Measurements from ENCODE around the gene OCA2. TPM values are rescaled to one million over a fixed set of nuclear protein-coding genes. Genes with fewer than 3 reads are reported as not detected.

Gene OCA2
- total and polyA plus RNA-seq, 2 of the 13 experiments (the other 11 are each of a cell fraction or from before 2014, with no cell fraction given), result 0.02 to 0.05 TPM

GRCh38 chr15:28098766-28099554 is at the start of gene OCA2 (continued):
- TF ChIP-seq, protein P1, sequence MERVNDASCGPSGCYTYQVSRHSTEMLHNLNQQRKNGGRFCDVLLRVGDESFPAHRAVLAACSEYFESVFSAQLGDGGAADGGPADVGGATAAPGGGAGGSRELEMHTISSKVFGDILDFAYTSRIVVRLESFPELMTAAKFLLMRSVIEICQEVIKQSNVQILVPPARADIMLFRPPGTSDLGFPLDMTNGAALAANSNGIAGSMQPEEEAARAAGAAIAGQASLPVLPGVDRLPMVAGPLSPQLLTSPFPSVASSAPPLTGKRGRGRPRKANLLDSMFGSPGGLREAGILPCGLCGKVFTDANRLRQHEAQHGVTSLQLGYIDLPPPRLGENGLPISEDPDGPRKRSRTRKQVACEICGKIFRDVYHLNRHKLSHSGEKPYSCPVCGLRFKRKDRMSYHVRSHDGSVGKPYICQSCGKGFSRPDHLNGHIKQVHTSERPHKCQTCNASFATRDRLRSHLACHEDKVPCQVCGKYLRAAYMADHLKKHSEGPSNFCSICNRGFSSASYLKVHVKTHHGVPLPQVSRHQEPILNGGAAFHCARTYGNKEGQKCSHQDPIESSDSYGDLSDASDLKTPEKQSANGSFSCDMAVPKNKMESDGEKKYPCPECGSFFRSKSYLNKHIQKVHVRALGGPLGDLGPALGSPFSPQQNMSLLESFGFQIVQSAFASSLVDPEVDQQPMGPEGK (CRISPR knock-in tag; IDR thresholded peaks at IDR 0.05), result peak; percentile 66
- no peak for TF ChIP-seq SP1 (IDR thresholded peaks at IDR 0.05)
- peak; percentile 62 for TF ChIP-seq SP1 (CRISPR knock-in tag; IDR thresholded peaks at IDR 0.05)
- TF ChIP-seq, protein P2, sequence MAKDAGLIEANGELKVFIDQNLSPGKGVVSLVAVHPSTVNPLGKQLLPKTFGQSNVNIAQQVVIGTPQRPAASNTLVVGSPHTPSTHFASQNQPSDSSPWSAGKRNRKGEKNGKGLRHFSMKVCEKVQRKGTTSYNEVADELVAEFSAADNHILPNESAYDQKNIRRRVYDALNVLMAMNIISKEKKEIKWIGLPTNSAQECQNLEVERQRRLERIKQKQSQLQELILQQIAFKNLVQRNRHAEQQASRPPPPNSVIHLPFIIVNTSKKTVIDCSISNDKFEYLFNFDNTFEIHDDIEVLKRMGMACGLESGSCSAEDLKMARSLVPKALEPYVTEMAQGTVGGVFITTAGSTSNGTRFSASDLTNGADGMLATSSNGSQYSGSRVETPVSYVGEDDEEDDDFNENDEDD (CRISPR knock-in tag; IDR thresholded peaks at IDR 0.05; ENCODE audit: borderline replicate concordance), result peak; percentile 12; the same call in 1 of the 2 replicates
- peak; percentile 64 for TF ChIP-seq XRCC5 (optimal IDR thresholded peaks at IDR 0.05; ENCODE audit: low read length)
- 0 out of 2 replicates have a peak, but pooled peaks have one; percentile 36 for TF ChIP-seq ZNF343 (CRISPR knock-in tag; IDR thresholded peaks at IDR 0.05)
- peak; percentile 64 for TF ChIP-seq CTCF (CRISPR knock-in tag; IDR thresholded peaks at IDR 0.05)
- 0 out of 2 replicates have a peak, but pooled peaks have one; percentile 28 for TF ChIP-seq EZH2 (conservative IDR thresholded peaks at IDR 0.05; ENCODE audit: low read depth, low read length)
- 0 out of 2 replicates have a peak, but pooled peaks have one; percentile 24 for TF ChIP-seq RXRA (CRISPR knock-in tag; IDR thresholded peaks at IDR 0.05)
- no peak for TF ChIP-seq ZNF550 (CRISPR knock-in tag; IDR thresholded peaks at IDR 0.05; ENCODE audit: borderline replicate concordance)
- 0 out of 2 replicates have a peak, but pooled peaks have one; percentile 19 for TF ChIP-seq SALL2 (CRISPR knock-in tag; IDR thresholded peaks at IDR 0.05)
- TF ChIP-seq KDM2A (CRISPR knock-in tag; IDR thresholded peaks at IDR 0.05; ENCODE audit: borderline replicate concordance, low read depth), result no peak
- TF ChIP-seq TEAD3 (CRISPR knock-in tag; optimal IDR thresholded peaks at IDR 0.05; ENCODE audit: borderline replicate concordance), result peak; percentile 40
- peak; percentile 21 for TF ChIP-seq ASH2L (IDR thresholded peaks at IDR 0.05; ENCODE audit: insufficient read length, low read depth, low read length)
- 0 out of 2 replicates have a peak, but pooled peaks have one; percentile 27 for TF ChIP-seq ZNF850 (CRISPR knock-in tag; conservative IDR thresholded peaks at IDR 0.05)
- no peak for TF ChIP-seq ZNF879 (CRISPR knock-in tag; IDR thresholded peaks at IDR 0.05)
- 0 out of 2 replicates have a peak, but pooled peaks have one; percentile 7 for TF ChIP-seq ZNF574 (CRISPR knock-in tag; IDR thresholded peaks at IDR 0.05)
- TF ChIP-seq ZNF644 (CRISPR knock-in tag; IDR thresholded peaks at IDR 0.05; ENCODE audit: low read depth), result no peak

Data from HepG2 (cell line).